ENCODE measurements around the gene GOT2.
A peak's percentile ranks its signal among the peaks of the same experiment; 100 is the strongest.

The GOT2 gene

DNA sequence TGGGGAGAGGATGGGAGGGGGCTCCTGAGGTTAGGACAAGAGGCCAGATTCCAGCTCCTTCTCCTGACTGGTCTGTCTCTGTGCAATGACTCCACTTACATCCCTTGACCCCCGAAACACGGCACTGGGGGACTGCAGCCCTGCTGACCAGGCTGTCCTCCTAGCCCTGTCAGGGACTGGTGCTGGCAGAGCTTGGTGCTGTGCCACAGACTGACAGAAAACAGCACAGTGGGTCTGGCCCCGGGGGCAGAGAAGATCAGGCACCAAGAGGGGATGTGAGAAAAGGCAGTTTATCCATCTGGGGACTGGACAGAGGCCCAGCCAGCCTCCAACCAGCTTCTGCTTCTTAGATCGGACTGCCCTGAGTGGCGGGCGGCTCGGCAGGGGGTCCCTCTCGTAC is 68.9 kb downstream of the GOT2 start:
- CTCF ChIA-PET = interaction anchor here (1.1 kb wide), 1 partner anchor 91 kb away, joined by 4 read pairs; no protein-coding TSS in a partner anchor

GRCh38 chr16:58661199-58661830 is 72.8 kb downstream of the GOT2 start:
- Histone ChIP-seq H3K36me3 (ENCODE audit: control insufficient read depth in 2 of 2, insufficient read depth in 1 of 2, low read length in 2 of 2) (no peaks in the 10 kb centered on the region), H3K4me1 (ENCODE audit: control insufficient read depth, insufficient read depth, low read length) (no peaks in the 10 kb centered on the region), H3K27ac (ENCODE audit: extremely low read depth, low read depth, low read length) (no peak overlapping the region), H3K4me3 (ENCODE audit: low read depth, low read length) (no peak overlapping the region), H3K9me3 (ENCODE audit: control insufficient read depth, insufficient read depth, low read depth, low read length) (no peaks in the 10 kb centered on the region)
- CTCF ChIA-PET = interaction anchor here (0.6 to 1.8 kb wide), 27 partner anchors 8 to 690 kb away, joined by 3 to 14 read pairs (median 4); no protein-coding TSS in a partner anchor
- POLR2A ChIA-PET = interaction anchor here (0.6 to 1.5 kb wide), 3 partner anchors 12 to 166 kb away, joined by 3 read pairs; no protein-coding TSS in a partner anchor
- TF ChIP-seq ZNF10 (tag by site-specific recombination; IDR thresholded peaks at IDR 0.05) (no peak), ZSCAN30 (tag by site-specific recombination; IDR thresholded peaks at IDR 0.05) (peak; percentile 66; the same call in 1 of the 2 replicates), ZNF654 (tag by site-specific recombination; IDR thresholded peaks at IDR 0.05; ENCODE audit: low read depth) (peak; percentile 94), ZNF26 (tag by site-specific recombination; IDR thresholded peaks at IDR 0.05) (no peak), GLIS2 (tag by site-specific recombination; IDR thresholded peaks at IDR 0.05) (no peak), ZNF114 (tag by site-specific recombination; IDR thresholded peaks at IDR 0.05) (no peak), ZNF529 (tag by site-specific recombination; IDR thresholded peaks at IDR 0.05; ENCODE audit: insufficient replicate concordance) (no peak), ZNF621 (tag by site-specific recombination; IDR thresholded peaks at IDR 0.05) (no peak), ZNF660 (tag by site-specific recombination; IDR thresholded peaks at IDR 0.05) (peak; percentile 62; the same call in 1 of the 2 replicates), BCL11B (tag by site-specific recombination; IDR thresholded peaks at IDR 0.05; ENCODE audit: low read depth) (no peak), HOXA7 (CRISPR knock-in tag; IDR thresholded peaks at IDR 0.05; ENCODE audit: borderline replicate concordance) (no peak), ZNF530 (tag by site-specific recombination; IDR thresholded peaks at IDR 0.05; ENCODE audit: low read depth) (no peak), ZNF639 (tag by site-specific recombination; IDR thresholded peaks at IDR 0.05) (no peak), ZNF768 (tag by site-specific recombination; IDR thresholded peaks at IDR 0.05) (no peak)
- TF ChIP-seq, protein P1, sequence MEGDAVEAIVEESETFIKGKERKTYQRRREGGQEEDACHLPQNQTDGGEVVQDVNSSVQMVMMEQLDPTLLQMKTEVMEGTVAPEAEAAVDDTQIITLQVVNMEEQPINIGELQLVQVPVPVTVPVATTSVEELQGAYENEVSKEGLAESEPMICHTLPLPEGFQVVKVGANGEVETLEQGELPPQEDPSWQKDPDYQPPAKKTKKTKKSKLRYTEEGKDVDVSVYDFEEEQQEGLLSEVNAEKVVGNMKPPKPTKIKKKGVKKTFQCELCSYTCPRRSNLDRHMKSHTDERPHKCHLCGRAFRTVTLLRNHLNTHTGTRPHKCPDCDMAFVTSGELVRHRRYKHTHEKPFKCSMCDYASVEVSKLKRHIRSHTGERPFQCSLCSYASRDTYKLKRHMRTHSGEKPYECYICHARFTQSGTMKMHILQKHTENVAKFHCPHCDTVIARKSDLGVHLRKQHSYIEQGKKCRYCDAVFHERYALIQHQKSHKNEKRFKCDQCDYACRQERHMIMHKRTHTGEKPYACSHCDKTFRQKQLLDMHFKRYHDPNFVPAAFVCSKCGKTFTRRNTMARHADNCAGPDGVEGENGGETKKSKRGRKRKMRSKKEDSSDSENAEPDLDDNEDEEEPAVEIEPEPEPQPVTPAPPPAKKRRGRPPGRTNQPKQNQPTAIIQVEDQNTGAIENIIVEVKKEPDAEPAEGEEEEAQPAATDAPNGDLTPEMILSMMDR (tag by site-specific recombination; IDR thresholded peaks at IDR 0.05) = peak; percentile 66

More for the DNA sequence above, 68.9 kb downstream of the GOT2 start:
- Histone ChIP-seq H3K4me3 (ENCODE audit: low read depth, low read length) (no peak overlapping the region), H3K27ac (ENCODE audit: extremely low read depth, low read depth, low read length) (no peak overlapping the region), H3K36me3 (ENCODE audit: control insufficient read depth in 2 of 2, insufficient read depth in 1 of 2, low read length in 2 of 2) (peaks cover 0 to 11% of the 10 kb centered on the region in 2 experiments; a peak in 1 of 3 replicates), H3K9me3 (ENCODE audit: control insufficient read depth, insufficient read depth, low read depth, low read length) (no peaks in the 10 kb centered on the region), H3K4me1 (ENCODE audit: control insufficient read depth, insufficient read depth, low read length) (no peaks in the 10 kb centered on the region)
- POLR2A ChIA-PET = no interaction called here
- TF ChIP-seq PBX3 (CRISPR knock-in tag; IDR thresholded peaks at IDR 0.05) (no peak), ZNF416 (tag by site-specific recombination; IDR thresholded peaks at IDR 0.05) (no peak), ZNF629 (tag by site-specific recombination; IDR thresholded peaks at IDR 0.05) (no peak), OVOL3 (tag by site-specific recombination; IDR thresholded peaks at IDR 0.05) (no peak), SP7 (tag by site-specific recombination; IDR thresholded peaks at IDR 0.05) (no peak), ZNF214 (tag by site-specific recombination; IDR thresholded peaks at IDR 0.05; ENCODE audit: borderline replicate concordance) (no peak), KLF8 (tag by site-specific recombination; IDR thresholded peaks at IDR 0.05) (no peak), ZXDB (tag by site-specific recombination; IDR thresholded peaks at IDR 0.05) (no peak), ZSCAN30 (tag by site-specific recombination; IDR thresholded peaks at IDR 0.05) (no peak)
- TF ChIP-seq, protein P2, sequence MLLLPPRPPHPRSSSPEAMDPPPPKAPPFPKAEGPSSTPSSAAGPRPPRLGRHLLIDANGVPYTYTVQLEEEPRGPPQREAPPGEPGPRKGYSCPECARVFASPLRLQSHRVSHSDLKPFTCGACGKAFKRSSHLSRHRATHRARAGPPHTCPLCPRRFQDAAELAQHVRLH (tag by site-specific recombination; IDR thresholded peaks at IDR 0.05) = no peak
- TF ChIP-seq, protein P3, sequence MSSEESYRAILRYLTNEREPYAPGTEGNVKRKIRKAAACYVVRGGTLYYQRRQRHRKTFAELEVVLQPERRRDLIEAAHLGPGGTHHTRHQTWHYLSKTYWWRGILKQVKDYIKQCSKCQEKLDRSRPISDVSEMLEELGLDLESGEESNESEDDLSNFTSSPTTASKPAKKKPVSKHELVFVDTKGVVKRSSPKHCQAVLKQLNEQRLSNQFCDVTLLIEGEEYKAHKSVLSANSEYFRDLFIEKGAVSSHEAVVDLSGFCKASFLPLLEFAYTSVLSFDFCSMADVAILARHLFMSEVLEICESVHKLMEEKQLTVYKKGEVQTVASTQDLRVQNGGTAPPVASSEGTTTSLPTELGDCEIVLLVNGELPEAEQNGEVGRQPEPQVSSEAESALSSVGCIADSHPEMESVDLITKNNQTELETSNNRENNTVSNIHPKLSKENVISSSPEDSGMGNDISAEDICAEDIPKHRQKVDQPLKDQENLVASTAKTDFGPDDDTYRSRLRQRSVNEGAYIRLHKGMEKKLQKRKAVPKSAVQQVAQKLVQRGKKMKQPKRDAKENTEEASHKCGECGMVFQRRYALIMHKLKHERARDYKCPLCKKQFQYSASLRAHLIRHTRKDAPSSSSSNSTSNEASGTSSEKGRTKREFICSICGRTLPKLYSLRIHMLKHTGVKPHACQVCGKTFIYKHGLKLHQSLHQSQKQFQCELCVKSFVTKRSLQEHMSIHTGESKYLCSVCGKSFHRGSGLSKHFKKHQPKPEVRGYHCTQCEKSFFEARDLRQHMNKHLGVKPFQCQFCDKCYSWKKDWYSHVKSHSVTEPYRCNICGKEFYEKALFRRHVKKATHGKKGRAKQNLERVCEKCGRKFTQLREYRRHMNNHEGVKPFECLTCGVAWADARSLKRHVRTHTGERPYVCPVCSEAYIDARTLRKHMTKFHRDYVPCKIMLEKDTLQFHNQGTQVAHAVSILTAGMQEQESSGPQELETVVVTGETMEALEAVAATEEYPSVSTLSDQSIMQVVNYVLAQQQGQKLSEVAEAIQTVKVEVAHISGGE (tag by site-specific recombination; conservative IDR thresholded peaks at IDR 0.05; ENCODE audit: low read depth) = no peak
